Esophagus (tissue), 2 donors: ENCODE results near the gene RASSF5. TPM values are rescaled to one million over a fixed set of nuclear protein-coding genes. Genes with fewer than 3 reads are reported as not detected.

Experiments used
- H3K27ac ChIP-seq, 2 donors: one replicate each; pipeline ENCODE4 v1.5.1; 2013; ENCODE audit warnings: low read depth in 2 of 2, mild to moderate bottlenecking in 2 of 2, inconsistent platforms in 1 of 2, low read length in 1 of 2, moderate library complexity in 1 of 2
- H3K27me3 ChIP-seq, 2 donors: one replicate each; pipeline ENCODE4 v1.6.1; 2013; ENCODE audit warnings: low read length in 2 of 2, control low read depth in 1 of 2, mild to moderate bottlenecking in 1 of 2; ENCODE audit not compliant: insufficient read depth in 2 of 2, control insufficient read depth in 1 of 2
- H3K36me3 ChIP-seq, 2 donors: one replicate each; pipeline ENCODE4 v1.6.1; 2013; ENCODE audit warnings: low read length in 1 of 2; ENCODE audit not compliant: control insufficient read depth in 2 of 2, insufficient read depth in 2 of 2
- H3K4me1 ChIP-seq, 2 donors: one replicate each; pipeline ENCODE4 v1.6.1; 2013; ENCODE audit warnings: low read length in 1 of 2; ENCODE audit not compliant: control insufficient read depth in 2 of 2, insufficient read depth in 2 of 2
- H3K4me3 ChIP-seq, 2 donors: one replicate each; pipeline ENCODE4 v1.5.1; 2013; ENCODE audit warnings: low read length in 2 of 2, mild to moderate bottlenecking in 2 of 2, low read depth in 1 of 2, moderate library complexity in 1 of 2
- H3K9me3 ChIP-seq, 2 donors: one replicate each; pipeline ENCODE4 v1.6.1; 2013; ENCODE audit warnings: mild to moderate bottlenecking in 2 of 2, low read depth in 1 of 2, low read length in 1 of 2, moderate library complexity in 1 of 2; ENCODE audit not compliant: control insufficient read depth in 2 of 2, insufficient read depth in 1 of 2
- WGBS, 2 donors: extraction: QIAGEN DNeasy Blood & Tissue Kit; methylation state at CpG; one replicate each; pipeline ENCODE4 v1.1.7; 2013; 5-methylcytosine and 5-hydroxymethylcytosine counted together
- polyA plus RNA-seq, 2 donors: library from polyadenylated mRNA; stranded (reverse); fragments of 200-250 nt; gene quantifications; one replicate each; pipeline ENCODE4 v1.2.3, GENCODE V29; 2013
- donor health status: healthy with polysubstance abuse.
- donor health status: Bipolar disorder and iron deficiency.

RASSF5 gene
- polyA plus RNA-seq, 2 donors: 22.2 to 27.3 TPM

DNA sequence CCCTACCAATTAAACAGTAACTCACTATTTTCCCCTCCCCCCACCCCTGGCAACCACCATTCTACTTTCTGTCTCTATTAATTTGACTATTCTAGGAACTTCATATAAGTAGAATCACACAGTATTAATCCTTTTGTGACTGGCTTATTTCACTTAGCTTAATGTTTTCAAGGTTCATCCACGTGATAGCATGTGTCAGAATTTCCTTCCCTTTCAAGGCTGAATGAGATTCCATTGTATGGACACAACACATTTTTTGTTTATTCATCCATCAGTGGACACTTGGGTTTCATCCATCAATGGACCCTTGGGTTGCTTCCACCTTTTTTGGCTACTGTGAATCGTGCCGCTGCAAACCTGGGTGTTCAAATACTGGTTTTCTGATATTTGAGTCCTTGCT, 63.2 kb downstream of the RASSF5 start:
- peaks cover under 1 to 9% of the 10 kb centered on the region in 2 donors for H3K4me1 ChIP-seq

DNA sequence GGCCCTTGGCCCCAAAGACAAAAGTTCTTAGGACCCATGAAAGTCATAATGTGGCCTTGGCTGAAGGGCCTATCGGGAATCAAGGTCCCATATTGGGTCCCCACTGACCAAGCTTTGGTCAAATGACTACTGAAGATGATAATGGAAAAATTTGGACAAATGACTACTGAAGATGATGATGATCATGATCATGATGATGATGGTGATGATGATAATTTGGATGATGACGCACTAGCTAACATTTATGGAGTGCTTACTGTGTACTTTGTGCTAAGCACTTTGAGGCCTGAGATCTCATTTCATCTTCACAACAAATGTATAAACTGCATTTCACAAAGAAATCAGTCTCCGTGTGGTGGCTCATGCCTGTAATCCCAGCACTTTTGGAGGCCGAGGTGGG, 65.5 kb downstream of the RASSF5 start:
- peaks cover 0 to 8% of the 10 kb centered on the region in 2 donors for H3K36me3 ChIP-seq
- 96 to 97% methylated on average over 4 of the region's 4 CpGs for WGBS, 2 donors
- no peaks in the 10 kb centered on the region for H3K27me3 ChIP-seq
- no peak overlapping the region for H3K27ac ChIP-seq
- H3K4me3 ChIP-seq: no peak overlapping the region
- peaks cover 3 to 8% of the 10 kb centered on the region in 2 donors for H3K4me1 ChIP-seq
- H3K9me3 ChIP-seq: no peaks in the 10 kb centered on the region

More for the DNA sequence above, 63.2 kb downstream of the RASSF5 start:
- no peak overlapping the region for H3K27ac ChIP-seq
- 83 to 84% methylated on average over 3 of the region's 3 CpGs for WGBS, 2 donors
- peaks cover 4 to 11% of the 10 kb centered on the region in 2 donors for H3K36me3 ChIP-seq
- H3K27me3 ChIP-seq: no peaks in the 10 kb centered on the region
- H3K4me3 ChIP-seq: no peak overlapping the region
- no peaks in the 10 kb centered on the region for H3K9me3 ChIP-seq

DNA sequence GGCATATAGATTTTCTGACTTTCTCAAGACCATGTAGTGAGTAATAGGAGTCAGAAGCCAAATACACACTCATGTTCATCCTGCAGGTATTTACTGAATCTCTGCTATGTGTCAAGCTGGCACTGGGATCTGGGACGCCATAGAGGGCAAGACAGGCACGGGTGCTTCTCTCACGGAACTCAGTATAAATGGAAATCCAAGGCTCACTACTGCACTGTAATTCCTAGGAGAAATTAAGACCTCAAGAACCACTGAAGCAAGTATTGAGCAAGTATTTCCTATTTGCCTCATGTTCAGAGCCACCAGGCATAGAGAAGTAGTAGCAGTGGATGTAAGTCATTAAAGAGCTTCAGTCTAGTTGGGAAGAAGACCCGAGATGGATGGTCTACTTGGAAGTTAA, 66.0 kb downstream of the RASSF5 start:
- Histone ChIP-seq H3K4me1 (peaks cover 3 to 6% of the 10 kb centered on the region in 2 donors), H3K27me3 (no peaks in the 10 kb centered on the region), H3K27ac (no peak overlapping the region), H3K4me3 (no peak overlapping the region), H3K9me3 (no peaks in the 10 kb centered on the region), H3K36me3 (peaks cover 0 to 8% of the 10 kb centered on the region in 2 donors)
- WGBS, 2 donors: 87 to 89% methylated on average over 4 of the region's 4 CpGs

- Histone ChIP-seq H3K4me1 (peaks cover 3 to 6% of the 10 kb centered on the region in 2 donors), H3K4me3 (no peak overlapping the region), H3K36me3 (peaks cover 0 to 8% of the 10 kb centered on the region in 2 donors), H3K27ac (peak overlapping the region in 1 of 2 donors; percentile 35), H3K27me3 (no peaks in the 10 kb centered on the region), H3K9me3 (no peaks in the 10 kb centered on the region)
- 89 to 94% methylated on average over 4 of the region's 4 CpGs for WGBS, 2 donors
Observed at GRCh38 chr1:206573762-206574161, 66.4 kb downstream of the RASSF5 start.

GRCh38 chr1:206575165-206575893, 68.0 kb downstream of the RASSF5 start:
- peaks cover 0 to 4% of the 10 kb centered on the region in 2 donors for H3K36me3 ChIP-seq
- H3K27me3 ChIP-seq: no peaks in the 10 kb centered on the region
- H3K27ac ChIP-seq: peak overlapping the region; percentile 57 to 71
- 49 to 51% methylated on average over 11 of the region's 11 CpGs for WGBS, 2 donors
- H3K4me3 ChIP-seq: no peak overlapping the region
- H3K9me3 ChIP-seq: no peaks in the 10 kb centered on the region
- peaks cover 3 to 6% of the 10 kb centered on the region in 2 donors for H3K4me1 ChIP-seq

DNA sequence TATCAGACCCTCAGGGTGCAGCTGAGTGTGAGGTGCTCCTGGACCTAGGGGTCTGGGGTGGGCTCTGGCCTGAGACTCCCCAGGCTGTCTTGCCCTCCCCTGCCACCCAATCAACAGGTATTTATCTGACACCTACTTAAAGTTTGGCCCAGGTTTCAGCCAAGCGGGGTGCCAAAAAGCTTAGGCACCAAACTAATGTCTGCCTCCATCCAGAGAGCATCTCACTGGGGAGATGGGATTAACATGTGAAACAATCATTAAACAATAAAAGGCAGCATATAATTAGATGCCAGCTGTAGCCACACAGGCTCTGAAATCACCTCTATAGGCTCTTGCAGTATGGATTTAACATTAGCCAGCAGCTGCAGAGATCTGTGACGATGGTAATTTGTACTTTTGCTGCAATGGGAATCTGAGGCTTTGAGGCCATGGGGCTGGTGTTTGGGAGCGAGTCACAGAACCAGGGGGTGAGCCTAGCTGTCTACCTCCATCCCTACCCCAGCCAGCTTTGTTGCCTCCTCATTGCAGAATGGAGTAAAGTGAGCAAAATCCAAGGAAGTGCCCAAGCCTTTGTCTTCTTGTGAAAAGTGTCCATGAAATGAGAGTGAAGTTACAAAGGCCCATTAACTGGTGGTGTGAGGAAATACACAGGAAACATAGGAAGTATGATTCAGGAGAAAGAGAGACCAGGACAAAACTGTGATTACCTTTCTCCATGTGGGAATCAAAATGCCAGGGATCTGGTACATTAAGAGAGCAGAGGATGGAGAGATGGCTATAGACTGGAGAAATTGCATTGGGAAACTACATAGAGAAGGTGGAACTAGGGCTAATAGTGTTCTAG, 68.8 kb downstream of the RASSF5 start:
- Histone ChIP-seq H3K9me3 (no peaks in the 10 kb centered on the region), H3K36me3 (peaks cover 0 to 4% of the 10 kb centered on the region in 2 donors), H3K27me3 (no peaks in the 10 kb centered on the region), H3K4me3 (no peak overlapping the region), H3K4me1 (peaks cover 3 to 6% of the 10 kb centered on the region in 2 donors), H3K27ac (peak overlapping the region; percentile 57 to 71)
- WGBS, 2 donors: 89 to 90% methylated on average over 3 of the region's 3 CpGs

DNA sequence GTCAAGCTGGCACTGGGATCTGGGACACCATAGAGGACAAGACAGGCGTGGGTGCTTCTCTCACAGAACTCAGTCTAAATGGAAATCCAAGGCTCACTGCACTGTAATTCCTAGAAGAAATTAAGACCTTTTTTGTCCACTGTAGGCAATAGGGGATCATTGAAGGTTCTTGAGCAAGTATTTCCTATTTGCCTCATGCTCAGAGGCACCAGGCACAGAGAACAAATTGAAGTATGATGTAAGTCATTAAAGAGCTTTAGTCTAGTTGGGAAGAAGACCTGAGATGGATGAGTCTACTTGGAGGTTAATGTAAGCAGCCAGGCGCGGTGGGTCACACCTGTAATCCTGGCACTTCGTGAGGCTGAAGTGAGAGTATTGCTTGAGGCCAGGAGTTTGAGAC, 70.3 kb downstream of the RASSF5 start:
- Histone ChIP-seq H3K36me3 (no peaks in the 10 kb centered on the region), H3K9me3 (no peaks in the 10 kb centered on the region), H3K4me3 (no peak overlapping the region), H3K27me3 (no peaks in the 10 kb centered on the region), H3K27ac (no peak overlapping the region), H3K4me1 (peaks cover 2 to 3% of the 10 kb centered on the region in 2 donors)
- WGBS, 2 donors: 81 to 87% methylated on average over 4 of the region's 4 CpGs

- Histone ChIP-seq H3K4me3 (no peak overlapping the region), H3K36me3 (no peaks in the 10 kb centered on the region), H3K4me1 (peaks cover 2 to 5% of the 10 kb centered on the region in 2 donors), H3K27ac (peak overlapping the region in 1 of 2 donors; percentile 74), H3K27me3 (no peaks in the 10 kb centered on the region), H3K9me3 (no peaks in the 10 kb centered on the region)
- WGBS, 2 donors: 64 to 67% methylated on average over 10 of the region's 10 CpGs
Observed at GRCh38 chr1:206578068-206578977, 71.0 kb downstream of the RASSF5 start.

GRCh38 chr1:206578978-206579374, 71.6 kb downstream of the RASSF5 start:
- peaks cover 0 to 1% of the 10 kb centered on the region in 2 donors for H3K36me3 ChIP-seq
- WGBS, 2 donors: 82 to 87% methylated on average over 4 of the region's 4 CpGs
- no peaks in the 10 kb centered on the region for H3K9me3 ChIP-seq
- no peaks in the 10 kb centered on the region for H3K27me3 ChIP-seq
- peak overlapping the region in 1 of 2 donors; percentile 16 for H3K27ac ChIP-seq
- peaks cover 2 to 5% of the 10 kb centered on the region in 2 donors for H3K4me1 ChIP-seq
- H3K4me3 ChIP-seq: no peak overlapping the region
